COR-L47 (cell line): Measurements from ENCODE around the gene UGT1A5.

ENCODE experiments used
- DNase-seq: peaks from one replicate; lab custom pipeline; 2025; lab: John Stamatoyannopoulos, UW

The UGT1A5 gene

GRCh38 chr2:233789554-233789953 lies 76.8 kb downstream of the UGT1A5 start:
- no peak for DNase-seq

GRCh38 chr2:233791151-233791882 lies 78.6 kb downstream of the UGT1A5 start:
- no peak for DNase-seq

GRCh38 chr2:233791883-233792329 lies 79.2 kb downstream of the UGT1A5 start:
- no peak for DNase-seq

- DNase-seq, result no peak
These were observed 80.0 kb downstream of the UGT1A5 start for GRCh38 chr2:233792720-233793119.

GRCh38 chr2:233793465-233794127 lies 80.9 kb downstream of the UGT1A5 start:
- DNase-seq, result no peak

GRCh38 chr2:233794128-233794658 lies 81.5 kb downstream of the UGT1A5 start:
- DNase-seq, result no peak

GRCh38 chr2:233795735-233796171 lies 83.0 kb downstream of the UGT1A5 start:
- no peak for DNase-seq

GRCh38 chr2:233796254-233796653 lies 83.5 kb downstream of the UGT1A5 start:
- DNase-seq, result no peak

GRCh38 chr2:233798335-233799086 lies 85.8 kb downstream of the UGT1A5 start:
- DNase-seq, result no peak

- DNase-seq, result no peak
These were observed 86.5 kb downstream of the UGT1A5 start for GRCh38 chr2:233799087-233799665.

GRCh38 chr2:233799716-233800115 lies 87.0 kb downstream of the UGT1A5 start:
- DNase-seq, result no peak

- no peak for DNase-seq
These were observed 87.5 kb downstream of the UGT1A5 start for GRCh38 chr2:233800208-233800607.

GRCh38 chr2:233801357-233802131 lies 88.8 kb downstream of the UGT1A5 start:
- no peak for DNase-seq

GRCh38 chr2:233802132-233802815 lies 89.6 kb downstream of the UGT1A5 start:
- no peak for DNase-seq

- DNase-seq, result no peak
These were observed 90.7 kb downstream of the UGT1A5 start for GRCh38 chr2:233803292-233803911.

GRCh38 chr2:233803994-233804393 lies 91.3 kb downstream of the UGT1A5 start:
- no peak for DNase-seq

GRCh38 chr2:233807215-233807865 lies 94.6 kb downstream of the UGT1A5 start:
- no peak for DNase-seq

- no peak for DNase-seq
These were observed 95.5 kb downstream of the UGT1A5 start for GRCh38 chr2:233807966-233808935.

GRCh38 chr2:233810385-233810784 lies 97.7 kb downstream of the UGT1A5 start:
- DNase-seq, result no peak
